Ascending aorta (tissue), 2 donors: ENCODE measurements around the gene SHISA4. TPM values are rescaled to one million over a fixed set of nuclear protein-coding genes. Genes with fewer than 3 reads are reported as not detected.

Experiments used
- DNase-seq, 2 donors: peaks; one replicate each; pipeline ENCODE4 v3.0.0-alpha.2; 2019; ENCODE audit warnings: low spot score in 2 of 2
- H3K27ac ChIP-seq, 2 donors: fragments of 200-600 bp; sonication (generic); one replicate each; pipeline ENCODE4 v1.5.1; 2016 to 2017; ENCODE audit warnings: mild to moderate bottlenecking in 1 of 2
- H3K27me3 ChIP-seq: fragments of 200-600 bp; sonication (generic); one replicate; pipeline ENCODE4 v1.5.1; 2017
- H3K36me3 ChIP-seq, 2 donors: fragments of 200-600 bp; sonication (generic); one replicate each; pipeline ENCODE4 v1.5.1; 2016
- H3K4me1 ChIP-seq, 2 donors: fragments of 200-600 bp; sonication (generic); one replicate each; pipeline ENCODE4 v1.5.1; 2016 to 2017; ENCODE audit warnings: mild to moderate bottlenecking in 1 of 2
- H3K4me3 ChIP-seq, 2 donors: fragments of 200-600 bp; sonication (generic); one replicate each; pipeline ENCODE4 v1.5.1; 2016 to 2017; ENCODE audit warnings: mild to moderate bottlenecking in 1 of 2
- H3K9me3 ChIP-seq, 2 donors: fragments of 200-600 bp; sonication (generic); one replicate each; pipeline ENCODE4 v1.5.1; 2016
- intact Hi-C: fragments of 100-400 bp; cut with DNase I; formaldehyde crosslinking; loops from one replicate; pipeline ENCODE4 v1.15.1; 2023
- total RNA-seq: library from RNA; depleted of rRNA; stranded (reverse); fragments of >200 nt; gene quantifications from one replicate; pipeline ENCODE4 v1.1.0, GENCODE V29; 2016
- TF ChIP-seq, protein P1 (sequence below), 3 experiments: fragments of 200-600 bp in 2 of 3; fragments of 450-650 bp in 1 of 3; sonication (generic) in 2 of 3; IDR thresholded peaks; one replicate each; pipeline ENCODE4 v1.5.1; 2016 to 2019; ENCODE audit warnings: antibody characterized with exemption in 3 of 3, mild to moderate bottlenecking in 1 of 3, moderate library complexity in 1 of 3

Gene SHISA4
- total RNA-seq, 1 donor from 2014 or later = 62.5 TPM

DNA sequence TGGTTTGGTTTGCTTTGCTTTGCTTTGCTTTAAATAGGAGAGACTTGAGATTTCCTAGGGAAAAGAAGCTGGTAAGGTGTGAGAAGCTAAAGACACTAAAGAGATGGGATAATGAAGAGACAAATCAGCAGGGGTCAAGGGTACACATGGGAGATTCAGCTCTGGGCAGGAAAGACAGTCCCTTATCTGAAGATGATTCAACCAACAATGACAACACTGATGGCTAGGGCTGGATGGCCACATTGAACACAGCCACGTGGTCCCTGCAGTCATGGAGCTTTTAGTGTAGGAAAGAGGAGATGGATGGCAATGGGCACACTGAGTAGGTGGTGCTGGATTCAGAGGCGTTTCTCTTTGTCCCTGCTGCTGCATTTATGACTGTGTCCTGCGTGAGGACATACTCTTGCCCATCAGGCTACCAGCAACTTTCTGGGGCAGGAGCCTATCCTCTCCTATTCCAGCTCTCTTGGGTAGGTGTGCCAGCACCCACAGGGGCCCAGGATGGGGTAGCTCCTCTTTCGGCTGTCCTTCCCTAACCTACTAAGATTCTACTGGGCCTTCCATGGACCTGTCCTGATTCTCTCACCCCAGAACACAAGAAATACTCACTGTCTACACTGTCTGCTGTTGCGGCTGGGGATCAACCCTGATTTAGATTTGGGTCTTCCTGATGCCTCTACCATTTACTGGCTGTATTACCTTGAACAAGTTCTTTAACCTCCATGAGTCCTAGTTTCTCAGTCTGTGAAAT lies 1.4 kb upstream of the SHISA4 start:
- no peaks in the 10 kb centered on the region for H3K27me3 ChIP-seq
- peak in 1 of 2 donors; percentile 54 for DNase-seq
- no peak overlapping the region for H3K4me3 ChIP-seq
- TF ChIP-seq, protein P1, sequence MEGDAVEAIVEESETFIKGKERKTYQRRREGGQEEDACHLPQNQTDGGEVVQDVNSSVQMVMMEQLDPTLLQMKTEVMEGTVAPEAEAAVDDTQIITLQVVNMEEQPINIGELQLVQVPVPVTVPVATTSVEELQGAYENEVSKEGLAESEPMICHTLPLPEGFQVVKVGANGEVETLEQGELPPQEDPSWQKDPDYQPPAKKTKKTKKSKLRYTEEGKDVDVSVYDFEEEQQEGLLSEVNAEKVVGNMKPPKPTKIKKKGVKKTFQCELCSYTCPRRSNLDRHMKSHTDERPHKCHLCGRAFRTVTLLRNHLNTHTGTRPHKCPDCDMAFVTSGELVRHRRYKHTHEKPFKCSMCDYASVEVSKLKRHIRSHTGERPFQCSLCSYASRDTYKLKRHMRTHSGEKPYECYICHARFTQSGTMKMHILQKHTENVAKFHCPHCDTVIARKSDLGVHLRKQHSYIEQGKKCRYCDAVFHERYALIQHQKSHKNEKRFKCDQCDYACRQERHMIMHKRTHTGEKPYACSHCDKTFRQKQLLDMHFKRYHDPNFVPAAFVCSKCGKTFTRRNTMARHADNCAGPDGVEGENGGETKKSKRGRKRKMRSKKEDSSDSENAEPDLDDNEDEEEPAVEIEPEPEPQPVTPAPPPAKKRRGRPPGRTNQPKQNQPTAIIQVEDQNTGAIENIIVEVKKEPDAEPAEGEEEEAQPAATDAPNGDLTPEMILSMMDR (IDR thresholded peaks at IDR 0.05) = no peak
- H3K9me3 ChIP-seq = no peaks in the 10 kb centered on the region
- intact Hi-C loops = loop anchor here (10.0 kb wide), 1 partner anchor 248 kb away; no protein-coding TSS in a partner anchor
- peak overlapping the region; percentile 87 to 94 for H3K27ac ChIP-seq
- H3K36me3 ChIP-seq = no peaks in the 10 kb centered on the region
- H3K4me1 ChIP-seq = peaks cover 34 to 56% of the 10 kb centered on the region in 2 donors

DNA sequence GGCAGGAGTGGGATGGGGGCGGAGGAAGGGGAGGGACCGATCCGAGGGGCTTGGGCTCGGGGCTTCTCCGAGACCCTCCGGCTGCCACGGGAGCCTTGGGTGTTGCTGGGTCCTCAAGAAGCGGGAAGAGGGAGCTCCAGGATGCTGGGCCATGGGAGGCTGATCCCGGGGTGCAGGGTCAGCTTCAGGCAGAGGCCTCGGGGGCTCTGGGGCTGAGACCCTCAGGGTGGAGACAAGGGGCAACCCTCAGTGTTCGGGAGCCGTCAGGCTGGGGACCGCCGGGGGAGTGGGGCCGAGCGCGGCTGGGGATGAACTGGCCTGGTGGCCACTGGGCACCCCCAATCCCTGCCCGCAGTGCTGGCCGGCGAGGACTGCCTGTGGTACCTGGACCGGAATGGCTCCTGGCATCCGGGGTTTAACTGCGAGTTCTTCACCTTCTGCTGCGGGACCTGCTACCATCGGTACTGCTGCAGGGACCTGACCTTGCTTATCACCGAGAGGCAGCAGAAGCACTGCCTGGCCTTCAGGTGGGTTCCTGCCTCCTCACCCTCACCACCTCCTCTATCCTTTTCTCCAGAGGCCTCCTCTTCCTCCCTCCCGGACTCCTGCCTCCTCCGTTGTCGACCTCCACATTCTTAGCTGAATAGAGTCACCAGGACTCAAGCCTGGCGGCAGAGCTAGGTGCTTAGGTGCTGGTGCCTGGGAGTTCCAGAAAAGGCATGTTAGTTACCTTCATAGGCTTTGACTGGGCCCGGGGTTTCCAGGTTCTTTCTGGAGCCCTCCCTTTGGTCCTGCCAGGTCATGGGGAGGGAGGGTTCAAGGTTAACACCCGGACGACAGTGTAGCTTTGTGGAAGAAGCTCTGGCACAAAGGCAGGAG lies 631 bp downstream of the SHISA4 start:
- Histone ChIP-seq H3K4me1 (peaks cover 23 to 44% of the 10 kb centered on the region in 2 donors), H3K9me3 (no peaks in the 10 kb centered on the region), H3K36me3 (no peaks in the 10 kb centered on the region), H3K4me3 (peak overlapping the region; percentile 58 to 81), H3K27me3 (no peaks in the 10 kb centered on the region), H3K27ac (peak overlapping the region; percentile 87 to 94)
- DNase-seq = no peak
- intact Hi-C loops = loop anchor here (2.0 to 10.0 kb wide), 2 partner anchors 61 to 245 kb away; partner anchors contain the start of gene IPO9
- TF ChIP-seq, protein P1 (IDR thresholded peaks at IDR 0.05) = no peak

- intact Hi-C loops = no loop called here
- H3K27me3 ChIP-seq = no peaks in the 10 kb centered on the region
- H3K36me3 ChIP-seq = no peaks in the 10 kb centered on the region
- H3K4me3 ChIP-seq = peak overlapping the region in 1 of 2 donors; percentile 81
- H3K4me1 ChIP-seq = peaks cover 16 to 44% of the 10 kb centered on the region in 2 donors
- DNase-seq = no peak
- H3K27ac ChIP-seq = peak overlapping the region; percentile 87 to 94
- TF ChIP-seq, protein P1 (IDR thresholded peaks at IDR 0.05) = no peak
- no peaks in the 10 kb centered on the region for H3K9me3 ChIP-seq
Measured at GRCh38 chr1:201890223-201890622, 1.5 kb downstream of the SHISA4 start.

GRCh38 chr1:201890806-201891450 lies 2.2 kb downstream of the SHISA4 start:
- Histone ChIP-seq H3K36me3 (no peaks in the 10 kb centered on the region), H3K9me3 (no peaks in the 10 kb centered on the region), H3K4me3 (peak overlapping the region in 1 of 2 donors; percentile 81), H3K27ac (peak overlapping the region; percentile 87 to 94), H3K27me3 (no peaks in the 10 kb centered on the region), H3K4me1 (peaks cover 14 to 39% of the 10 kb centered on the region in 2 donors)
- TF ChIP-seq, protein P1 (IDR thresholded peaks at IDR 0.05) = no peak
- intact Hi-C loops = no loop called here
- no peak for DNase-seq

DNA sequence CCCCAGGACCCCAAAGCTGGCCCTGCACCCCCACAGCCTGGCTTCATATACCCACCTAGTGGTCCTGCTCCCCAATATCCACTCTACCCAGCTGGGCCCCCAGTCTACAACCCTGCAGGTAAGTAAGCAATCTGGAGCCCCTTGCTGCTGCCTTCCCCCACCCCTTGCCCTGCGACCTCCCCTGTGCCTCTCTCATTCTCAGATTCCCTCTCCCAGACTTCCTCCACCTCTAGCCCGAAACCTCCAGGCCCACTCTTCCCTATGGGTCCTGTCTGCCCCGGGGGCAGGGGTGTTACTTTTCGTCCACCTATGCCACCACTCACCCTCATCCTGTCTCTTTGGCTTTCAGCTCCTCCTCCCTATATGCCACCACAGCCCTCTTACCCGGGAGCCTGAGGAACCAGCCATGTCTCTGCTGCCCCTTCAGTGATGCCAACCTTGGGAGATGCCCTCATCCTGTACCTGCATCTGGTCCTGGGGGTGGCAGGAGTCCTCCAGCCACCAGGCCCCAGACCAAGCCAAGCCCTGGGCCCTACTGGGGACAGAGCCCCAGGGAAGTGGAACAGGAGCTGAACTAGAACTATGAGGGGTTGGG lies 2.9 kb downstream of the SHISA4 start:
- Histone ChIP-seq H3K4me3 (no peak overlapping the region), H3K36me3 (peaks cover 0 to 4% of the 10 kb centered on the region in 2 donors), H3K27ac (peak overlapping the region; percentile 87 to 94), H3K9me3 (no peaks in the 10 kb centered on the region), H3K27me3 (no peaks in the 10 kb centered on the region), H3K4me1 (peaks cover 16 to 39% of the 10 kb centered on the region in 2 donors)
- DNase-seq = no peak
- intact Hi-C loops = no loop called here
- TF ChIP-seq, protein P1 (IDR thresholded peaks at IDR 0.05) = no peak
